Measurements from ENCODE around the gene CYTH4.
"Not testable (repeated sequence)": the region's sequence is repeated elsewhere in the genome, so short reads cannot be mapped to it uniquely, and the experiment has no call there.

CYTH4 gene

DNA sequence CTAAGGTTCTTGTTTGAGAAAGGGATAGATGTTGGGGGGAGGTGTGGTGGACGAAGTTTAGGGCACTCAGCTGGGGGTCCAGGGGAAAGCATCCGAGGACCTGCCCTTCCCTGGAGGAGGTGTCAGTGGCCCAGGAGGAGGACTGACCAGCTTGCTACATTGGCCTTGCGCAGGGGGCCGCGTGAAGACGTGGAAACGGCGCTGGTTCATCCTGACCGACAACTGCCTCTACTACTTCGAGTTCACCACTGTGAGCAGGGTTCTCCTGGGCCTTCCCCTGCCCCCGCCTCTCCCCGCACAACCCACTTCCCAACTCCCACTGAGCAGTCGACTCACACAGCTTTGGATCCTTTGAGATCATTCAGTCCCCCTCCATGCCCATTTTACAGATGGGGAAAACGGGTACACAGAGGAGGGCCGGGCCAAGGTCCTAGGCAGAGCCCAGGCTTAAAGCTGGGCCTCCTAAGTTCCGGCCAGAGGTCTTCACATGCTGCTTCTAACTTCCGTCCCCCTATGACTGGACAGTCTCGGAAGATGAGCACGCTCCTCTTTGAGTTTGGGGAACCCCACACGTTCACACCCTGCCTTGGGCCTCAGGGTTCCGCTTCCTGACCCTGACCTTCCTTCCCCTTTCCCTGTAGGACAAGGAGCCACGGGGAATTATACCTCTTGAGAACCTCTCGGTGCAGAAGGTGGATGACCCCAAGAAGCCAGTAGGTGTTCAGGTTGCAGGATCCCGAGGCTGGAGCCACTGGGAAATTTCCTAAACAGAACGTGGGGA is 28.7 kb downstream of the CYTH4 start:
- DNase-seq (ENCODE audit: low spot score), result no peak

DNA sequence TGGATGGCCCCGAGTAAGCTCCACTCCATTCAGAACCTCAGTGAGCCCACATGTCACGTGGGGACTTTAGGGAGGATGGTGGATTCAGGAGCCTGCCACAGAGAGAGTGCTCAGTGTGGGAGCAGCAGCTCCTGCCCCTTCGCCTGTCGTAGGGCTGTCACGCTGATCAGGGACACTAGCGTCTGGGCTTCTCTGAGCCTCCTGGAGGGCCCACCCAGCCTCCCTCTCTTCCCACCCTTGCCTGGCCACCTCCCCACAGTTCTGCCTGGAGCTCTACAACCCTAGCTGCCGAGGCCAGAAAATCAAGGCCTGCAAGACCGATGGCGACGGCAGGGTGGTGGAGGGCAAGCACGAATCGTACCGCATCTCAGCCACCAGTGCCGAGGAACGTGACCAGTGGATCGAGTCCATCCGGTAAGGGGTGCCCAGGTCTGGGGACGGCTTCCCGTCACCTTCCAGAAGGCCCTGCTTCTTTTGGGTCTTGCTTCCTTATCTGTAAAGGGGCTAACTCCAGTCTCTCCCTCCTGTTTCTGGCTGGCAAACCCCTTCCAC is 29.5 kb downstream of the CYTH4 start:
- no peak for DNase-seq (ENCODE audit: low spot score)

DNA sequence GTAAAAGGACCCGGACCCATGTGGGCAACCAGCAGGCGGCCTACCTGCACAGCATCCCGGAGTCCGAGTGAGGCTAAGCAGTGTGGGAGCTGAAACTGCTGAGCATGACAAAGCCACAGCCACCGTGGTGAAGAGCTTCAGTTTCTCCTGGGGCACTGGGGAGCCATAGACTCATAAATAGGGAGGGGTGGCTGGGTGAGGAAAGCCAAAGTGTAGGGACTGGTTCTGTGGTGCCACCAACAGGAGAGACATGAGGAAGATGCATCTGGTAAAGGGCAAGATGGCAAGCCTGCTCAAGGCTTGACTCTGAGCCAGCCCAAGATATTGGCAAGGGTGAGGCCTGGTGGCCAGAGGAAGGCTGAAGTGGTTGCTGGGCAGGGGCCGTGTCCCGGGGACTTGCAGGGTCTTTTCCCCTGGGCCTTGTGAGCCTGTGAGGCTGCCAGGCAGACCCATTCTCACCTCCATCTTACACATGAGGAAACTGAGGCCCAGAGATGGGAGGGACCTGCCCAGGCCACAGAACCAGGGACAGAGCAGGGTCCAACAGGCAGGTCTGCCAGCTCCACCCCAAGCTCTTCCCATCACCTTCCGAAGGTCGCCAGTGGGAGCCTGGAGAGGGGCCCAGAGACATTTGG is 30.4 kb downstream of the CYTH4 start:
- no peak for DNase-seq (ENCODE audit: low spot score)

GRCh38 chr22:37313376-37314314 is 31.3 kb downstream of the CYTH4 start:
- no peak for DNase-seq (ENCODE audit: low spot score)

- DNase-seq (ENCODE audit: low spot score), result no peak
Measured at GRCh38 chr22:37314315-37315074, 32.2 kb downstream of the CYTH4 start.

- no peak for DNase-seq (ENCODE audit: low spot score)
Measured at GRCh38 chr22:37316405-37316804, 34.1 kb downstream of the CYTH4 start.

GRCh38 chr22:37316875-37317371 is 34.6 kb downstream of the CYTH4 start:
- peak; percentile 86 for DNase-seq (ENCODE audit: low spot score)

GRCh38 chr22:37317698-37318210 is 35.4 kb downstream of the CYTH4 start:
- DNase-seq (ENCODE audit: low spot score), result no peak

GRCh38 chr22:37318364-37319109 is 36.2 kb downstream of the CYTH4 start:
- no peak for DNase-seq (ENCODE audit: low spot score)

DNA sequence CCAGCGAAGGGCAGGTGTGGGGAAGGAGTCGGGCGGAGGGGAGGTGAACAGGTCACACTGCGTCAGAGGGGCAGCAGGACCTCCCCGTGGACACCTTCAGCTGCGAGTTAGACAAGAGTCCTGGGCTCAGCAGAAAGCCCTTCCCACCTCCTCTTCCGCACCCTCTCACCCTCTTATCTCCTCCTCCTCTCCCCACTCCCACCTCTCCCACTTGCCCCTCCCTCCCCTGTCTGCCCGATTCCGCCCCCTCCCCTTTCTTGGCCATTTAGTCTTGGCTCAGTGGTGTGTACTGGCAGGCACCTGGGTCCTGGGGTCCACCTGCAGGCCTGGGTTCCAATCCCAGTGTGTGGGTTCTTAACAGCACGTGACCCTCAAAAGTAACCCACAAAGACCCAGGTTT is 37.2 kb downstream of the CYTH4 start:
- DNase-seq (ENCODE audit: low spot score), result no peak

- DNase-seq (ENCODE audit: low spot score), result no peak
Measured at GRCh38 chr22:37320726-37321677, 38.7 kb downstream of the CYTH4 start.

- DNase-seq (ENCODE audit: low spot score), result no peak
Measured at GRCh38 chr22:37324340-37325038, 42.2 kb downstream of the CYTH4 start.

- DNase-seq (ENCODE audit: low spot score), result no peak
Measured at GRCh38 chr22:37325039-37325395, 42.7 kb downstream of the CYTH4 start.

GRCh38 chr22:37326726-37327125 is 44.4 kb downstream of the CYTH4 start:
- DNase-seq (ENCODE audit: low spot score), result no peak

- no peak for DNase-seq (ENCODE audit: low spot score)
Measured at GRCh38 chr22:37328017-37328416, 45.7 kb downstream of the CYTH4 start.

DNA sequence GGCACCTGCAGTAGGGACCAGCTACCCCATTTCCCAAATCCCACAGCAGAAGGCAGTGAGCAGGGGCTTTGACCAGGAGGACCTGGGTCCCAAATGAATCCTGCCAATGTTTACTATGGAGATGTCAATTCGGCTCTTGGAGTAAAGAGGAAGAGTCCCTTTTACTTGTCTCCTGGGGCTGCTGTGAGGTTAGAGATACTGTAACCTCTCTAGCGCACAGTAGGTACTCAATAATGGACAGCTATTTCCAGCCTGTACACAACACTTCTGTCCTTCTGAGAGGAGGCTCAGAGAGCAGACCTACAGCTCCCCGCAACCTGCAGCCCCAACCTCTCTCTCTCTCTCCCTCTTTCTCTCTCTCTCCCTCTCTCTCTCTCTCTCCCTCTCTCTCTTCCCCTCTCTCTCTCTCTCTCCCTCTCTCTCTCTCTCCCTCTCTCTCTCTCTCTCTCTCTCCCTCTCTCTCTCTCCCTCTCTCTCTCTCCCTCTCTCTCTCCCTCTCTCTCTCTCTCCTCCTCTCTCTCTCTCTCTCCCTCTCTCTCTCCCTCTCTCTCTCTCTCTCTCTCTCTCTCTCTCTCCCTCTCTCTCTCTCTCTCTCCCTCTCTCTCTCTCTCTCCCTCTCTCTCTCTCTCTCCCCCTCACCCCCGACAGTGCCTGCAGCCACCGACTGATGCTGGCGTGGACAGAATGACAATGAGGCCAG is 46.4 kb downstream of the CYTH4 start:
- not testable (repeated sequence) for DNase-seq (ENCODE audit: low spot score)

GRCh38 chr22:37329238-37330140 is 47.2 kb downstream of the CYTH4 start:
- no peak for DNase-seq (ENCODE audit: low spot score)
